Stimulated activated naive CD8-positive, alpha-beta T cell treated with anti-CD3 and anti-CD28 coated beads, Interleukin-15, Interleukin-2, amounts not matched to agents 100 U/mL and 50 U/mL, for 24 hours (primary cell): ENCODE data around the gene USP35.
"Not testable (repeated sequence)": the region's sequence is repeated elsewhere in the genome, so short reads cannot be mapped to it uniquely, and the experiment has no call there.

ENCODE experiments used
- ATAC-seq: fragments of 150-1000 bp; cut with Tn5 transposase; one replicate; pipeline ENCODE4 v1.10.0; 2021
- DNase-seq: peaks from one replicate; pipeline ENCODE4 v3.0.0; 2021

USP35 gene

GRCh38 chr11:78168539-78169477 is 19.9 kb upstream of the USP35 start:
- no peak for ATAC-seq
- DNase-seq: no peak

- ATAC-seq (no peak), DNase-seq (no peak)
Measured at GRCh38 chr11:78170413-78170812, 18.3 kb upstream of the USP35 start.

GRCh38 chr11:78170874-78171549 is 17.7 kb upstream of the USP35 start:
- ATAC-seq: no peak

GRCh38 chr11:78171951-78172350 is 16.8 kb upstream of the USP35 start:
- no peak for ATAC-seq
- DNase-seq: no peak

More at GRCh38 chr11:78170874-78171549, 17.7 kb upstream of the USP35 start:
- no peak for DNase-seq

GRCh38 chr11:78175862-78176261 is 12.9 kb upstream of the USP35 start:
- DNase-seq, ATAC-seq: not testable (repeated sequence)

GRCh38 chr11:78176605-78177141 is 12.0 kb upstream of the USP35 start:
- no peak for DNase-seq
- ATAC-seq: no peak

GRCh38 chr11:78177216-78177615 is 11.5 kb upstream of the USP35 start:
- ATAC-seq (no peak), DNase-seq (no peak)

GRCh38 chr11:78179459-78180071 is 9.2 kb upstream of the USP35 start:
- DNase-seq (no peak), ATAC-seq (no peak)

- ATAC-seq (no peak), DNase-seq (no peak)
Measured at GRCh38 chr11:78180751-78181150, 8.0 kb upstream of the USP35 start.

- no peak for DNase-seq
- no peak for ATAC-seq
Measured at GRCh38 chr11:78181185-78181584, 7.5 kb upstream of the USP35 start.

GRCh38 chr11:78187366-78188285 is 1.1 kb upstream of the USP35 start:
- peak; percentile 75 for ATAC-seq
- peak; percentile 78 for DNase-seq

- ATAC-seq: no peak
- DNase-seq: no peak
Measured at GRCh38 chr11:78189174-78189724, 530 bp downstream of the USP35 start.

- ATAC-seq (no peak), DNase-seq (no peak)
Measured at GRCh38 chr11:78189851-78190250, 1.1 kb downstream of the USP35 start.

GRCh38 chr11:78190374-78190773 is 1.7 kb downstream of the USP35 start:
- no peak for DNase-seq
- no peak for ATAC-seq

GRCh38 chr11:78190871-78191538 is 2.3 kb downstream of the USP35 start:
- DNase-seq (no peak), ATAC-seq (no peak)

GRCh38 chr11:78192223-78192719 is 3.6 kb downstream of the USP35 start:
- ATAC-seq (no peak), DNase-seq (no peak)

- DNase-seq (no peak), ATAC-seq (no peak)
Measured at GRCh38 chr11:78192911-78193351, 4.2 kb downstream of the USP35 start.

- no peak for DNase-seq
- ATAC-seq: no peak
Measured at GRCh38 chr11:78193806-78194205, 5.1 kb downstream of the USP35 start.

GRCh38 chr11:78194490-78194889 is 5.8 kb downstream of the USP35 start:
- ATAC-seq (no peak), DNase-seq (no peak)

- ATAC-seq: no peak
- no peak for DNase-seq
Measured at GRCh38 chr11:78195917-78196560, 7.3 kb downstream of the USP35 start.
